Transverse colon (tissue), 4 donors: ENCODE measurements around the gene GASK1A.

Experiments
- CTCF ChIP-seq, 5 experiments: fragments of 200-600 bp in 3 of 5; fragments of 450-650 bp in 2 of 5; sonication (generic) in 3 of 5; IDR thresholded peaks; 1 replicate in 2 of 5; 2 replicates in 3 of 5; pipeline ENCODE4 v1.5.1; 2016 to 2017; ENCODE audit warnings: antibody characterized with exemption in 5 of 5, inconsistent platforms in 3 of 5, mild to moderate bottlenecking in 2 of 5, moderate library complexity in 1 of 5
- EP300 ChIP-seq: sonication (generic); formaldehyde crosslinking; IDR thresholded peaks from one replicate; pipeline ENCODE4 v1.6.1; 2017; ENCODE audit warnings: antibody characterized with exemption, low read depth
- POLR2AphosphoS5 ChIP-seq, 3 donors: sonication (generic); formaldehyde crosslinking; IDR thresholded peaks; one replicate each; pipeline ENCODE4 v1.6.1; 2016; ENCODE audit warnings: antibody characterized with exemption in 3 of 3

- TF ChIP-seq CTCF (IDR thresholded peaks at IDR 0.05) (no peak), EP300 (no peak), POLR2AphosphoS5 (IDR thresholded peaks at IDR 0.05) (no peak)
Observed at GRCh38 chr3:43091481-43091880, 112.4 kb downstream of the GASK1A start.
